Measurements from ENCODE around the gene LHX3.

Gene LHX3

DNA sequence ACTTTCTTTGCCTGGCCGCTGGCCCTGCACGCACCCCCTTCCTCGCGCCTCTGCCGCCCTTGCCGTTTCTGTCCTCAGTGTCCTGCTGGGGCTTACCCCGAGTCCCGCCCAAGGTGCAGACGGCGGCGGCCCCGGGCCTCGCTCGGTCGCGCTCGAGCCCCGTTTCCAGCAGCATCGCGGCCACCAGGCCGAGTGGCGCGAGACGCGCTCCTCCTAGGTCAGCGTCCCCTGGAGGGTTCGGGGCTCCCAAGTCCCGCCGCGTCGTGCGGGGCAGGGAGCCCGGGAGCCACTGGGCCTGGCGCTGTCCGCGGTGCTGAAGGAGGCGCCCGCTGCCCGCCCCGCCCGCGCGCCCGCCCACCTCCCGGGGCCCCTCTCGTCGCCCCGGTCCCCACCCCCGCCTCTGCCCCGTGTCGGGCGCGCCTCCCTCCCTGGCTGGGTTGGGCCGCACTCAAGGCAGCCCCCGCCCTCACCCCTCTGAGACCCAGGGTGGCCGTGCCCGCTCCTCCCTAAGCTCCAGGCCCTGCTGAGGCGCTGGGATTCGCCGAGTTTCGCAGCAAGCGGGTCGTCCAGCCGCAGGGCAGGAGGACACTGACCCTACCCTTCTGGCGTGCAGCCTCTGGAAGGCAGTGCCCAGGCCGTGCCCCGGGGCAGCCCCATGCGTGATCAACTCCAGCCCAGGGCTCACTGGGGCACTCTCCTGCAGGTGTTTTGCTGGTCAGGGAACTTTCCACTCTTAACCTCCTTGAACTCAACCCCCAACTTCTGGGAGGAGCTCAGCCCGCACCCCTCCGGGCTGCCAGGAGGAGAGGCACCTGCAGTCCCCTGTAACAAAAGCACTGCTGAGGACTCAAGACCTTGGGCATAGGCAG, at the start of gene LHX3:
Gene LHX3 (minus strand): TSS at position 291 of the 869 bp plus-strand sequence. CDS start 116 bp downstream, at position 175.
- no peak for DNase-seq (ENCODE audit: low read depth in 2 of 2)

DNA sequence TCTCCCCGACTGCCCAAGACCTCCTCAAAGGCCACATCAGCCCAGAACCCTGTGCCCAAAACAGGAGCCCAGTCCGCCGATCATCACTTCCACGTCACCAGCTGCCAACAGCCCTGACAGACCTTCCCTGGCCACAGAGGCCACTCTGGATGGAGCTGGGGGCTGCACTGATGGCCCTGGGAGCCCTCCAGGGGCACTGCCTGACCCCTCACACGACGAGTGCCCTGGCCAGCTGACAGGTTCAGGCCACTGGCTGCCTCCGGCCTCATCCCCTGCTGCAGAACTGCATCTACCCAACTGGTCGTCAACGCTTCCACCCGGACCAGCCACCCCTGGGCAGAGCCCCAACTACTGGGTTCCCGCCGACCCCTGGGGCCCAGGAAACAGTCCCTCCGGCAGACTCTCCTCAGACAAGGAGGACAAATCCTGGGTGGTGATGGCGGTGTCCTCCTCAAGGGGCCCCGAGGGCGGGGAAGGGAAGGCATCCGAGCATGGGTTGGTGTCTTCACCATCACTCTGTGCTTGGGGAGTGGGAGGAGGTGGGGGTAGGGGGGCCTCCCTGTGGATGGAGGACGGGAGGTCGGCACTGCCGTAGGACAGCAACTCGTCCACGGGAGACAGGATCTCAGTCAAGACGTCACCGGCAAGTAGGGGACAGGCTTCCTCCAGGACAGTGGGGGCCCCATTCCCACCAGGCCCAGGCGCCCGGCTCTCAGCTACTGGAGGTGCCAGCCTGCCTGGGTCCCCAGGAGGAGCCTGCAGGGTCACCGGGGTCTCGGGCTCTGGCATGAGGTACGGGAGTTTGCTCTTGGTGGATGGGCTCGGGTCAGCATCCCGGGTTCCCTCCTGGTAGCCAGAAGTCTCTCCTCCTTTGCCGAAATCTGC, 48.6 kb upstream of the LHX3 start:
- no peak for DNase-seq (ENCODE audit: low read depth in 2 of 2)

DNA sequence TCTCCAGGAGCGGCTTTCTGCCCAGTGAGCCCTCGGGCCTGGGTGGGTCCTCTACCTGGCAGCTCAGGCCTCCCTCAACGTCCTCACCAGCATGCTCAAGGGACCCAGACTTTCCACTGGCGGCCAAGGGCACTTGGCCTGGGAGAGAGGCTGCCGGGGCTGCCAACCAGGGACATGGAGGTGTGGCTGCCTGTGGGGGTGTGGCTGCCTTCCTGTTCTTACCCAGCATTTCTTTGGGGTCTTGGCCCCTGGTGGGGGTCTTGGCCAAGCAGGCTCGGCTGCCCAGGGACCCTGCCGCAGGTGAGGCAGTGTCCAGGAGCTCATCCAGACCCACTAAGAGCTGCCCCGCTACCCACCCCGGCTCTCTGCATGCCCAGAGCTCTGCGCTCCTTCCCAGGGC, 47.9 kb upstream of the LHX3 start:
- no peak for DNase-seq (ENCODE audit: low read depth in 2 of 2)

DNA sequence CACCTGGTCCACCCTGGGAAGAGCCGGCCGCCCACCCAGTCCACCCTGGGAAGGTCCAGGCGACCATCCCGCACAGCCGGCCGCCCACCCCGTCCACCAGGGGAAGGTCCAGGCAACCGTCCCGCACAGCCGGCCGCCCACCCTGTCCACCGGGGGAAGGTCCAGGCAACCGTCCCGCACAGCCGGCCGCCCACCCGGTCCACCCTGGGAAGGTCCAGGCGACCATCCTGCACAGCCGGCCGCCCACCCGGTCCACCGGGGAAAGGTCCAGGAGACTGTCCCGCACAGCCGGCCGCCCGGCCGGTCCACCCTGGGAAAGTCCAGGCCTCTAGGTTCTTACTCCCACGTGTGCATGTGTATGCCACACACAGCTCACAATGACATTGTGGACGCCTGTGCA, 47.4 kb upstream of the LHX3 start:
- DNase-seq (ENCODE audit: low read depth in 2 of 2) = no peak

DNA sequence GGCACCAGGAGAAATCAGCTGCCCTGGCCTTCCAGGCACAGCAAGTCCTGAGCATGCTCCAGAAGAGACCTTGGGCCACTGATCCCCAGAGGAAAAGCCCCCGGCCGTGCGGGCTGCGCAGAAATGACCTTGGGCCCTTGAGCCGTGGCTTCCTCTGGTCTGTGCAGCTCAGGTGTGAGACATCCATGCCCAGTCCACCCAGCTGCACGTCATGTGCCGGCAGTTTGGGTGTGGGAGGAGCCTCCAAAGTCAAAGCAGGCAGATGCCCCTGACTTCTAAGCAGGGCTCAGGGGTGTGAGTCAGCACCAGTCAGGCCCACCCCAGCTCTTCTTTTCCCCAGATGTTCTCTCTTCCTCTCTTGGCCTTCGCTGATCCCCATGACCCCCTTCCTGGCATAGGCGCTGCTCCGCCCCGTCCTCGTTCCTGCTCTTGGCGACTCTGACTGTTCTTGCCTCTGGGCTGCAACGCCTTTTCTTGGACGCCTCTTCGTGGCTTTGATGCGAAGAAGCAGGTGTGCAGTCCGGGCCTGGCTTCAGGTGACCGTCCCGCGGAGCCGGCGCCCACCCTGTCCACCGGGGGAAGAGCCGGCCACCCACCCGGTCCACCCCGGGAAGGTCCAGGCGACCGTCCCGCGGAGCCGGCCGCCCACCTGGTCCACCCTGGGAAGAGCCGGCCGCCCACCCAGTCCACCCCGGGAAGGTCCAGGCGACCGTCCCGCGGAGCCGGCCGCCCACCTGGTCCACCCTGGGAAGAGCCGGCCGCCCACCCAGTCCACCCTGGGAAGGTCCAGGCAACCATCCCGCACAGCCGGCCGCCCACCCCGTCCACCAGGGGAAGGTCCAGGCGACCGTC, 46.6 kb upstream of the LHX3 start:
- DNase-seq (ENCODE audit: low read depth in 2 of 2) = no peak

DNA sequence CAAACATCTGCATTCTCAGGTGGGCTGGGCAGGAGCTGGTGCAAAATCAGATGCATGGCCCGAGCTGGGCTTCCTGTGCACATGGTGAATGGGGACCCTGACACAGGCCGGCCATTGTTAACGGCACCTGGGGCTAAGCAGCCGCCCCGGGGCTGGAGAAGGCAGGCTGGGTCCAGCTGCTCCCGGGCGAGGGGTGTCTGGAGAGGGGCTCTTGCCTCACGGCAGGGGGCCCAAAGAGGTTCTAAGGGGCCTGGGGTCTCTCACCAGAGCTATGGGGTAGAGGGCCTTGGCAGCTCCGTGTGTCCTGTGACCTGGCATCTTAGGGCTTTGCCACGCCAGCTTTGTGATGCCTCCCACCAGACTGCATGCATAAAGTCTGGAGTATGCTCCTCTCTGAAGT, 45.7 kb upstream of the LHX3 start:
- DNase-seq (ENCODE audit: low read depth in 2 of 2) = no peak

DNA sequence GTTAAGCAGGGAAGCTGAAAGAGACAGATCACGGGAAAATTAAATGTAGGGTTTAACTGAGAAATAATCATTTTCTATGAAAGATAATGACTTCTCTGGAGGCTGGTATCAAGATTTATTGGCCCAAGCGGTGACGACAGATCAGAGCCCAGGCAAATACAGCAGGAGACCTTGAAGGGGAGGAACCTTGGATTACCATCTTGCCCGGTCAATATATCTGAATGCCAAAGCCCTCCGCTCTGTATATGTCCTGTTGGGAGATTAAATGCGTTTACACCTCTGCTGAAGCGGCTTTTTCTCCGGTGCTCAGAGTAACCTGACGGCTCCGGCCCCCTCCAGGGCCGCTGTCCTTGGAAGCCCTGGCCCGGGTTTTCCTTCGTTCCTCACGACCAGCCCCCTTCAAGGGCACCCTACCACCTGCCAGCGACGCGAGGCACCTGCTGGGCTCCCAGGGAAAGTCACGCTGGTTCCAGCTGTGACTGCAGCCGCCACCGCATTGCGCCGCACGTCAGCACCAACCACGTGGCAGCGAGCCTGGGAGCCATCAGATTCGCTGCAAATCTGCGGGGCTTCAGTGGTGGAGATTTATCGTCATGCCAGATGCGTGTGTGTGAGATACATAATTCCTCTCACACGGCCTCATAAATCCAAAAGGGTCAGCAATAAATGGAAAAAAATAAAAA, 45.1 kb upstream of the LHX3 start:
- no peak for DNase-seq (ENCODE audit: low read depth in 2 of 2)

DNA sequence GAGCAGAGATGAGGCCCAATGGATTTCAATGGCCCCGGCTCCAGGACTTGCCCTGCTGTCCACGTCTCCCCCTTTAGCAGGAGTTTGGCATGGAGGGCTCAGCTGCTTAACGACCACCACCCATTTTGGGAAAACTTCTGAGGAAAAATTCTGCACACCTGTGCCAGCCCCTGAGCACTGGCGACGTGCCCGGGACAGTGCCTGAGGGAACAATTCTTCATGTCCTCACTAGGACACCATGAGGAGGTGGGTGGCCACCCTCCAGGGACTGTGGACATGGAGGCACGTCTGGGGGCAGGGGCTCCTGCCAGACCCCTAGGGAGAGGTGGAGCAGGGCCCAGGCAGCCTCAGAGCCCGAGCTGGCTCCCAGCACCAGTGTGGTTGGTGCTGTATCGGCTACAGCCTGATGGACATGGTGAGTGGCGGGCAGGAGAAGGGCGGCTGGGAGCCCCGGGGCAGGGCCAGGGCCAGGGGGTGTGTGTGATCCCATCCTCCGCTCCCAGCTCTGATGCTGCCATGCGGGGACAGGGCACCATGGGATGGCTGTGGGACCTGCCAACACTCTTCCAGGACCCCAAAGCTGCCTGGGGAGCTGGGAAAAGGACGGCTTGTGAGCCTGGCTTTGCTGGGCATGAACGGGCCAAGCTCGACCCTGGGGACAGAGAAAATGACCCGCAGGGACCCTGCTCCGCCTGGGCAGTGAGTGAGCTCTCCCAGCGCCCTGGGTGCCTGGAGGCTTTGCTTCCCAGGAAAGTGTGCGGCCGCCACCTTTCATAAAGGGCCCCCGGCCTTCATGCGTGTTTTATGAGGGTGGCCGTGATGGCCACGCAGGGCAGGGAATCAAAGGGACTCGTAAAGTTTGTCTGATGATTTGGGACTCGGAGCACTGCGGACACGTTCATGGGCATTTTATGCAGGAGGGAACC, 44.3 kb upstream of the LHX3 start:
- no peak for DNase-seq (ENCODE audit: low read depth in 2 of 2)

DNA sequence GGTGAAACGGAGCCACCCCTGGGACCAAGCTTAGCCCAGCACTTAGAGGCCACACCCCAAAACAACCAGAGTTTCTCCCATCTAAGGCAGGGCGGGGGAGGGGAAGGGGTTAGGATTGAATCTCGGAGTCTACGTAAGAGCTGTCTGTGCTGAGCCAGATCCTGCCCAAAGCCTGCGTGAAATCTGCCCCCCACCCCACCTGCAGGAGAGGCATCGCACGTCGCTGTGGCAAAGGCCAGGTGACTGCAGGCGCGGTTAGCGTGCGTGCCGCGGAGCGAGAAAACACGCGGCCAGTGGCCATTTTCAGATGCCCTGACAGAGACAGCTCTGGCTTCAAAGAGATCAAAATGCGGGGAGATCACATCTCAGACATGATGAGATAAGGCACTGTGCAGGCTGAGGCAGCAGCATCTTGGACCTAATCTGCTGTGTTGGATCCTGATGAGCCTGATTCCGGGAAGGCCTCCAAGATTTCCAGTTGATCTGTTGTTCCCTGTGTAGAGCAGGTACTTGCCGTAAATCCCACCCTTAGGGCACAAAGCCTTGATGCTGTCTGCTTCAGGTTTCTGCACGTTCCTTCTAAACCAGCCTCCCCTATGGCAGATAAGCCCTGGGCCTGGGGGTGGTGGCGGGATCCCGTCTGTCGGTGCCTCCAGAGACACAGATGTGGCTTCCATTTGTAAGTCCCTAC, 43.2 kb upstream of the LHX3 start:
- no peak for DNase-seq (ENCODE audit: low read depth in 2 of 2)

DNA sequence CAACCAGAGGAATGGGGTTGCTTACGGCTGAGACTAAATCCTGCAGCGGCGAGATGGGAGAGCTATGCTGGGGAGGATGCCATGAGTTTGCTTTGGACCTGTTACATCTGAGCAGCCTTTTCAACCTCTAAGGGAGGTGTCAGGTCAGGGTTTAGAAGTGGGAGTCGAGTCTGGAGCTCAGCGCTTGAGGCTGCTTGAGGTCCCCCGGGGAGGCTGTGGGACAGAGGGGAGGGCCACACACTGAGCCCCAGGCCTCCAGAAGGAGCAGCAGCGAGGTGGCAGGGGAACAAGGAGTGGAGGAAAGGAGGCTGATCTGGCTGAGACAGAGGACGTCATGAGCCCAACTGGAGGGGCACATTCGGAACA, 42.6 kb upstream of the LHX3 start:
- no peak for DNase-seq (ENCODE audit: low read depth in 2 of 2)

DNA sequence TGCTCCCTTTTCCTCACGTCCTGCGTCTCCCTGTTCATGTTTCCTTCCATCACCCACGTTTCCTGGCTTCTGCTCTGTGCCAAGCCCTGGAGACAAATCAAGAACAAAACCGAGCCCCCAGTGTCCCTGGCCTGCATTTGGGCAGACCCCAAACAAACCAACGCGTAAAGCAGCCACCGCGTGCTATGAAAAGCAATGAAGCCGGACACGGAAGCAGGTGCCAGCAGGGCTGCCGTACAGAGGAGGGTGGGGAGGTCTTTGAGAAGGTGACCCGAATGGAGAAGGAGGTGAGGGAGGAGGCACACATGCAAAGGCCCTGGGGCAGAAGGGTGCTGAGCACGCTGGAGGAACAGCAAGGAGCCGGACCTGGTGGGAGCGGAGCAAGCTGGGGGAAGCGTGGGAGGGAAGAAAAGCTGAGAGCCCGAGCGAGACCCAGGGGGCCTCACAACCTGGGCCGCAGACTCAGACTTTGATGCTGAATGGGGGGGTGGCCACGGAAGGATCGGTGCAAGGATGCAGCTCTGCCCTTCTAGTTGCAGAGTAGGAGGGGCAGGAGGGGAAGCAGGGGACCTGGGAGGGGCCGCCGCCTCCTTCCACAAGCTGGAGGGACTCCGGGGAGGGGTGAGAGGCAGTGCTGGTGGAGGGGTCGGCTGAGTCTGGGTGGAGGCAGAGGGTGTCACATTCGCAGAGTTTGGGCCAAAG, 42.1 kb upstream of the LHX3 start:
- no peak for DNase-seq (ENCODE audit: low read depth in 2 of 2)

DNA sequence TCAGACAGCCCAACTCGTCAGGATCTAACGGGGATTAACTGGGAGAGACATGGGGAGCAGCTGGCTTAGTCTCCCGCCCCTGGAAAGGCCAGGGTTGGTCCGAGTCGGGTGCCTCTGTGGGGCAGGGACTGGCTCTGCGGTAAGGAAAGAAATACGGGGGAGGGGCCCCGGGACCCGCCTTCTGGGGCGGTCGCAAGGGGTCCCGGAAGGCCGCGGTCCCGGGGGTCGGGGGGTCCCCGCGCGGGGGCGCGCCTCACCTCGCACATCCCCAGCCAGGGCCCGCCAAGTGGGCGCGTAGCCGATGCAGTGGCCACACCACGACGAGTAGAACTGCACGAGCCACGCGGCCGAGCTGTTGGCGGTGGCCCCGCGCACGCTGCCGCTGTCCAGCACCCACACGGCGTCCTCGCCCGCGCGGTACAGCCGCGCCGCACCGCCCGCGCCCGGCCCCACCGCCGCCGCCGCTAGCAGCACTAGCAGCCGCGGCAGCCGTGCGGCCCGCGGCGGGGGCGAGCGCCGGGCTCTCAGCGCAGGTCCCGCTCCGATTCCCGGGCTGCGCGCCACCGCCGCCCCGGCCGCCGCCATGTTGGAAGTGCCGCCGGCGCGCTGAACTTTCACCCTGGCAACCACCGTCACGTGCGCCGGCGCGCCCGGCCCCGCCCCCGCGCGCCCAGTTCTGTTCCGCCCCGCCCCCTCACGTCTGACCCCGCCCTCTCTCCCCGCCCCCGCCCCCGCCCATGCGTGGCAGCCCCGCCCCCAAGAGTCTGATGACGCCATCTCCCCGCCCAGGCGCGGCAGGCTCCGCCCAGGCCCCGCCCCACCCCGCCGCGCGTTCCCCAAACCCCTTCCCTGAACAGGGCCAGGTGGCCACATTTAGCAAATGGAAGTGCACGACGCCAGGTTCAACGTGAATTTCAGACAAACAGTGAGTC, 40.6 kb upstream of the LHX3 start, which contains the start of gene QSOX2:
Gene QSOX2 (minus strand): TSS at position 594 of the 932 bp plus-strand sequence. CDS start 9 bp downstream, at position 585.
- peak; percentile 67 to 81 for DNase-seq (ENCODE audit: low read depth in 2 of 2)

DNA sequence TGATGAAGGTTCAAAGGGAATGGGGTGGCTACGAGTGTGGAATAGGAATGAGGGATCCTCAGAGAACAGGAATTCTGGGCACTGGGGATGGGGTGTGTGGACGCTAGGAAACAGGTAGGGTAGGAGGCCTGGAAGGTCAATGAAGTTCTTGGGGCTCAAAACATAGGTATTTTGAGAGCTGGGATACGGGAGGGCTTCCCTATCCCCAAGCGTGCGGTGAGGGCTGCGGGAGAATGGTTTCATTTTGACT, 40.0 kb upstream of the LHX3 start:
- DNase-seq (ENCODE audit: low read depth in 2 of 2) = no peak

DNA sequence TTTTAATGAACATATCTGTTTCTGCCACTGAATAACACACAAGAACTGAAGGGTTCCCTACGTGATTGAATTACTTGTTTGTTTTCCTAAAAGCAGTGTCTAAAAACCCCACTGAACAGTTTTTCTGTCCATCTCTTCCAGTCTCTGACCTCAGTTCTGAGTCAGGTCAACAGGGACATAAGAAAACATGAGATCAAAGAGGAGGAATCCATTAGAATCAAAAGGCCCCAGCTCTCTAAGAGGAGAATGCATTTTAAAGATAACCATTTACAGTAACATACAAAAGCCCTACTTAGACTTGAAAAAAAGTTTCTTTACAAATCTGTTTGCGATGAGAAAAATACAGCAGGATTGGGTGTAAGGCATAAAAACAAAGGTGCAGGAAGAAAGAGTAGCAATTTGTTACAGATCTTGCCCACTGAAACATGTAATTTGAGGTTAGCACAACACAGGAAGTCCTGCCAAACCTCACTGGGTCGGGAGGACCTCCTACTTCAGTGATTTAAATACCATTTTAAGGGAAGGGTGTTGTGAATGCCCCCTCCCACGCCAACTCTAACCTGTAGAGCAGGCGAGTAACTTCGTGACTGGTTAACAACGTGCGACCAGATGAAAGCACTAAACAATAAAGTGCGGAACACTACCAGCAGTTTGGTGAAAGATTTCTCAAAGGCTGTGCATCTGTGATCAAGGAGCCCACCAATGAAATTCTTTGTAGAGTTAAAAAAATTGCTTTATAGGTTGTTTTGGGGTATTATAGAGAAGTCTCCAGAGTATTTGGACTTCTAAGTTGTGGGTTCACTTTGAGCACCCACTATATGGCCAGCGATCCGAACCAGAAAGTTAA, 39.4 kb upstream of the LHX3 start:
- peak; percentile 65 to 70 for DNase-seq (ENCODE audit: low read depth in 2 of 2)

DNA sequence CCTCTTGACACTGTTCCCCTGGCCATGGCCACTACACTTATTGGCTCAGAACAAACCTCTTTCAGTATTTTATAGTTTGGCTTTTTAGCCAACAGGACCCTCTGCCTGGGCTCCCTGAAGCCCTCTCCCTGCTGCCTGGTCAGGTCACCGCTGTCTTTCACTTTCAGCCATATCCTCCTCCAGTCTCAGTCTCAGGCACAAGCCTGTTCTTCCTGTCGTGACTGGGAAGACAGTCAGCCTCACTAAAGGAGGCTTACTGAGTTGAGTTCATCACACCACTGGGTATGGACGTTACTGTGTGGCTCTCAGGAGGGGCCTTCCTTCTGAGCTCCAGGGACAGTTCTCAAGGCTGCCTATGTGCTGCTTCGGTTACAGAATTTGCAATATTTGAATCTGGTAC, 38.7 kb upstream of the LHX3 start:
- no peak for DNase-seq (ENCODE audit: low read depth in 2 of 2)

DNA sequence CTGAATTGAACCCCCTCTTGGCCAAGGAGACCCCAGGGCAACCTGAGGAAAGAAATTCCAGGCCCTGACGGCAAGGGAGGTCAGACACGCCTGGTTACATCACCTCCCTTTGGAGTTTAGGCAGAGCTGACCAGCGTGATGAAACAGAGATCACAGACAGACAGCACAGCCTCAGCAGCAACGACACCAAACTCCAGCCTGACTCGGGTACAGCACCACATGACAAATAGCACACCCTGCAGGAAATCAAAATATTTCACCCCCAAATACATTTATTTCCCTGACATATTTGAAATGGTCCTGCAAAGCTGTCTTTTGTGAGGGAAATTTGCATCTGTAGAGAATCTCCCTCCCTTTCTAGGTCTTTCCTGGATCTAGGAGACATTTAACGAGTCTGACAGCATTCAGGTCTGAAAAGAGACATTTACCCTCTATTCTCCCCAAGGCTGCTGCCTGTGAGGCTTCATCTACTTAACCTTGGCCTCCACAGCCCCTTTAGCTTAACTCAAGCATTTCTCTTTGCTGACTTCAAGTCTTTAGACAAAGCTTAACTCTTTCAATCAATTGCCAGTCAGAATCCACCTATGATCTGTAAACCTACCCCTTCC, 38.1 kb upstream of the LHX3 start:
- no peak for DNase-seq (ENCODE audit: low read depth in 2 of 2)

DNA sequence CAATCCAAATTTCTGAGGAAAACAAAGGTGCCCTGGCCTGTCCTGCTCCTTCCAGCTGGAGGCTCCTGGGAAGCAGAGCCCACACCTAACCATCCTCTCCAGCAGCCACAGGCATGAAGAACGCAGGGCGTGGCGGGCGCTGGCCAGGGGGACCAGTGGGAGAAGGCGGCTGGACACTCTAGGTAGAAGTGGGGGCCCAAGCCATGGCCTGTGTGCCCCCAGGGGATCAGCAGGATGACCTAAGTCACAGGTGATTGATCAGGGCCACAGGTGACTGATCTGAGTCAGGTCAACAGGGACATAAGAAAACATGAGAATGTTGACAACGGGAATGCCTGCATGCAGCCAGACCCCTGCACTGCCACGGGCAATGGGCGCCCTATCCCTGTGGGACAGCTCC, 37.3 kb upstream of the LHX3 start:
- DNase-seq (ENCODE audit: low read depth in 2 of 2) = no peak

Data from stimulated activated CD8-positive, alpha-beta memory T cell treated with anti-CD3 and anti-CD28 coated beads, Interleukin-7, amount 100 ng/mL, for 4 hours (primary cell).